Activated CD8-positive, alpha-beta memory T cell treated with anti-CD3 and anti-CD28 coated beads, Interleukin-2, amount 50 U/mL, for 4 hours (primary cell): ENCODE results near the gene TFB1M.
"Not testable (repeated sequence)": the region's sequence is repeated elsewhere in the genome, so short reads cannot be mapped to it uniquely, and the experiment has no call there.

Experiments used
- DNase-seq: peaks from one replicate; pipeline ENCODE4 v3.0.0-alpha.2; 2020

TFB1M gene

GRCh38 chr6:155292711-155293110, 21.6 kb downstream of the TFB1M start:
- DNase-seq = no peak

GRCh38 chr6:155291291-155291690, 23.0 kb downstream of the TFB1M start:
- DNase-seq = no peak

- no peak for DNase-seq
Measured at GRCh38 chr6:155290491-155290890, 23.8 kb downstream of the TFB1M start.

GRCh38 chr6:155287762-155288161, 26.5 kb downstream of the TFB1M start:
- no peak for DNase-seq

- DNase-seq = no peak
Measured at GRCh38 chr6:155284775-155285174, 29.5 kb downstream of the TFB1M start.

GRCh38 chr6:155278319-155279049, 35.8 kb downstream of the TFB1M start:
- DNase-seq = no peak

- DNase-seq = no peak
Measured at GRCh38 chr6:155276638-155277037, 37.6 kb downstream of the TFB1M start.

- no peak for DNase-seq
Measured at GRCh38 chr6:155275808-155276480, 38.3 kb downstream of the TFB1M start.

GRCh38 chr6:155274533-155274932, 39.8 kb downstream of the TFB1M start:
- no peak for DNase-seq

- DNase-seq = no peak
Measured at GRCh38 chr6:155274106-155274505, 40.2 kb downstream of the TFB1M start.

- DNase-seq = no peak
Measured at GRCh38 chr6:155273431-155273830, 40.9 kb downstream of the TFB1M start.

- no peak for DNase-seq
Measured at GRCh38 chr6:155272353-155273232, 41.7 kb downstream of the TFB1M start.

- DNase-seq = no peak
Measured at GRCh38 chr6:155271145-155271544, 43.1 kb downstream of the TFB1M start.

- DNase-seq = no peak
Measured at GRCh38 chr6:155270561-155271091, 43.7 kb downstream of the TFB1M start.

GRCh38 chr6:155269765-155270164, 44.5 kb downstream of the TFB1M start:
- no peak for DNase-seq

GRCh38 chr6:155268088-155268867, 46.0 kb downstream of the TFB1M start:
- DNase-seq = not testable (repeated sequence)

GRCh38 chr6:155267411-155267810, 46.9 kb downstream of the TFB1M start:
- no peak for DNase-seq

GRCh38 chr6:155265843-155266535, 48.3 kb downstream of the TFB1M start:
- DNase-seq = no peak

- no peak for DNase-seq
Measured at GRCh38 chr6:155264693-155265320, 49.5 kb downstream of the TFB1M start.

GRCh38 chr6:155263373-155264063, 50.8 kb downstream of the TFB1M start, which contains the start of gene CLDN20:
Gene CLDN20, plus strand, starts transcription at chr6:155264013. Its CDS starts 11,707 bp downstream, at chr6:155275720.
- no peak for DNase-seq

GRCh38 chr6:155262655-155263054, 51.6 kb downstream of the TFB1M start:
- DNase-seq = no peak
